HEK293T (cell line): Measurements from ENCODE around the gene DLST.

ENCODE experiments used
- CTCF ChIA-PET: fragments of 350-600 bp; formaldehyde crosslinking; extraction: SDS; loops from one replicate; lab custom pipeline; 2021; ENCODE audit warnings: antibody characterized with exemption, inconsistent platforms; lab: Yijun Ruan, JAX
- POLR2A ChIA-PET: fragments of 350-600 bp; formaldehyde crosslinking; extraction: SDS; loops from one replicate; lab custom pipeline; 2020; ENCODE audit warnings: antibody characterized with exemption, inconsistent platforms; lab: Yijun Ruan, JAX
- DNase-seq: peaks from one replicate; pipeline ENCODE4 v3.0.0; 2012; ENCODE audit warnings: mixed read lengths; ENCODE audit errors: extremely low spot score
- ARNT ChIP-seq: fragments of 450-650 bp; IDR thresholded peaks from 2 replicates; pipeline ENCODE4 v1.6.1; 2017; ENCODE audit warnings: mild to moderate bottlenecking
- BHLHE40 ChIP-seq: fragments of 450-650 bp; IDR thresholded peaks from 2 replicates; pipeline ENCODE4 v1.6.1; 2016; ENCODE audit warnings: mild to moderate bottlenecking, moderate library complexity, borderline replicate concordance
- CTBP1 ChIP-seq: fragments of 450-650 bp; IDR thresholded peaks from 2 replicates; pipeline ENCODE4 v1.6.1; 2016; ENCODE audit warnings: borderline replicate concordance
- ELF4 ChIP-seq: fragments of 450-650 bp; IDR thresholded peaks from 2 replicates; pipeline ENCODE4 v1.6.1; 2017; ENCODE audit warnings: antibody characterized with exemption
- FOXA1 ChIP-seq: fragments of 450-650 bp; IDR thresholded peaks from 2 replicates; pipeline ENCODE4 v1.6.1; 2016; ENCODE audit warnings: mild to moderate bottlenecking
- FOXK2 ChIP-seq: fragments of 450-650 bp; IDR thresholded peaks from 2 replicates; pipeline ENCODE4 v1.6.1; 2016; ENCODE audit warnings: mild to moderate bottlenecking
- FOXM1 ChIP-seq: fragments of 450-650 bp; IDR thresholded peaks from 2 replicates; pipeline ENCODE4 v1.6.1; 2017; ENCODE audit warnings: mild to moderate bottlenecking, borderline replicate concordance
- HDGF ChIP-seq: fragments of 450-650 bp; IDR thresholded peaks from 2 replicates; pipeline ENCODE4 v1.6.1; 2017; ENCODE audit warnings: antibody characterized with exemption, borderline replicate concordance
- L3MBTL2 ChIP-seq: fragments of 450-650 bp; conservative IDR thresholded peaks from 2 replicates; pipeline ENCODE4 v1.6.1; 2016; ENCODE audit warnings: mild to moderate bottlenecking
- LEF1 ChIP-seq: fragments of 450-650 bp; IDR thresholded peaks from 2 replicates; pipeline ENCODE4 v1.6.1; 2017; ENCODE audit warnings: mild to moderate bottlenecking, borderline replicate concordance
- NFRKB ChIP-seq: fragments of 450-650 bp; IDR thresholded peaks from 2 replicates; pipeline ENCODE4 v1.6.1; 2016; ENCODE audit warnings: mild to moderate bottlenecking, moderate library complexity
- PKNOX1 ChIP-seq: fragments of 450-650 bp; IDR thresholded peaks from 2 replicates; pipeline ENCODE4 v1.6.1; 2016
- SP1 ChIP-seq: fragments of 450-650 bp; IDR thresholded peaks from 2 replicates; pipeline ENCODE4 v1.6.1; 2017
- SUZ12 ChIP-seq: fragments of 450-650 bp; IDR thresholded peaks from 2 replicates; pipeline ENCODE4 v1.6.1; 2016; ENCODE audit warnings: mild to moderate bottlenecking
- TARDBP ChIP-seq: fragments of 450-650 bp; IDR thresholded peaks from 2 replicates; pipeline ENCODE4 v1.6.1; 2016
- ZNF384 ChIP-seq: fragments of 450-650 bp; IDR thresholded peaks from 2 replicates; pipeline ENCODE4 v1.6.1; 2016

Gene DLST

DNA sequence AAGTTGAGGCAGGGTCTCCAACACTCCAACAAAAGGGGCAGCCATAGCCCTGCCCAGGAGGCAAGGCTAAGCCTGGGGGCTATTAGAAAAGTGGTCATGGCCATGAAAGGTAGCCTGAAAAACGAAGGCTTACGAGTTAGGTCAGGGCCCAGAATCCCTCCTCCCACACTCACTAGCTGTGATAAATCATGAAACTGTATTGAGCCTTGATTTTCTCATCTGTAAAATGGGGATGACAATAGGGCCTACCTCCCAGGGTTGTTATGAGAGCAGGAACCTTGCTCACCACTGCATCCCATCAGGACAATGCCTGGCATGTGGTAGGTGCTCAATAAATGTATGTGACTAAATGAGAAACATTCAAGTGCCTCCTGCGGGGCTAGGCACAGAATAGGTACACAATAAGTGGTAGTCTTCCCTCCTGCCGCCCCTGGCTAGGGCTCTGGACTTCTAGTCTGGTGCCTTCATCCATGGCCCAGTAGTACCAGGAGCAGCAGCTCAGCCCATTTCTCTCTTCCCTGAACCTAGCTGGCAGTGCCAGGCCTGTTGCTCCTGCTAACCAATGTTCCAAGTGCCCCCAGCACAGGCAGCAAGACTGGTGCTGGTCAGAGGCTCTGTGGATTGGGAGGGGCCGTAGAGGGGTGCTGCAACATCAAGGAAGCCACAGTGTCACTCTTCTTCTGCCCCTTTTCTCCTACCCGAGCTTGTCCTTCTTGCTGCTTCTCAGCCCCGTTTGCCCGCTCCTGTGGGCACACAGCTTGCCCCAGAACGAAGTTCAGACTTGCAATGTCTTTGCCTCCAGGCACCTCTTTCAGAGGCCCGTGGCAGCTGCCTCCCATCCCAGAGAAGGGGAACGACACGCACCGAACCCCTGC is 65.9 kb downstream of the DLST start:
- ChIA-PET CTCF (interaction anchor here (0.7 to 1.6 kb wide), 3 partner anchors 25 to 717 kb away, joined by 3 to 4 read pairs (median 3); partner anchors contain the start of genes RPS6KL1 and ZC2HC1C), POLR2A (interaction anchor here (0.7 kb wide), 1 partner anchor 18 kb away, joined by 3 read pairs; no protein-coding TSS in a partner anchor)
- TF ChIP-seq L3MBTL2 = no peak
- TF ChIP-seq LEF1 = no peak
- no peak for TF ChIP-seq ARNT
- no peak for TF ChIP-seq ZNF384
- TF ChIP-seq ELF4 = no peak
- no peak for TF ChIP-seq PKNOX1
- TF ChIP-seq SUZ12 = no peak
- TF ChIP-seq TARDBP = no peak
- DNase-seq = no peak

DNA sequence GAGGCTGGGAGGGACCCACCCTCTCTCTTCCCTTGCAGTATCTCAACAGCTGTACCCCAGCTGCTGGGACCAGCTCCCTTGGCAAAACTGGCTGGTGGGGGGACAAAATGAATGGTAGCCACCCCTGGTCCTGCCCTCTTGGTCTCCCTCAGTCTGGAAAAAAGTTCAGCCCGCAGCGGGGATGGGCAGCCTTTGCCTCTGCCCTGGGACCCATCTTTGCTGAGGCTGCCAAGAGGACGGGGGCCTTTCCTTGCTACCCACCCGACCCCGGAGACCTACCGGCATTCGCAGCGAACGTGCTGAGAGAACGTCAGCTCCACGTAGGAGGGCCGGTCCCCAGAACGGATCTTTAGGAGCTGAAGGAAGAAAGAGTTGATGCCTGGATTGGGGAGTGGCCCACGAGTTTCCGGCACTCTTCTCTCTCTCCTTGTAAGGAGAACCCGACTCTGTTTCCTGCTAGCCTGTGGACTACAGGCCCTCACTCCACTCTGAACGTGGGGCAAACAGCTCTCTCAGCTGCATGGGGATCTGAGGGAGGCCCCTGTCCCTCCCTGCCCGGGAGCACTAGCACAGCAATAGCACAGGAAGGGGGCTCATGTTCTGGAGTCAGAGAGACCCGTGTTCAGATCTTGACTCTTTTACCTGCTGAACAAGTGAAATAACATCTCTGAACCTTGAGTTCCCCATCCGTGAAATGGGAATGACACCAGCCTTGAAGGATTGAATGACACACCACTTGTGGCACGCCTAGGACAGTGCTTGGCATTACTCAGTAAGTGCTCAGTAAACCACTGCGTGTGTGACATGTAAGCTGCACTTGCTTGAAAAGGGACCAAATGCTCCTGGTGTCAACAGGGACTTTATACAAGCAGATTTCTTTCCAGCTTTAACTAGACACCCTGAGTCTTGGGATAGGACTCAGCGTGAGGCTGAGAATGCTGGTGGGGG is 66.8 kb downstream of the DLST start:
- no peak for DNase-seq
- ChIA-PET POLR2A (interaction anchor here (0.7 kb wide), 1 partner anchor 17 kb away, joined by 3 read pairs; no protein-coding TSS in a partner anchor), CTCF (interaction anchor here (0.9 to 1.6 kb wide), 2 partner anchors 26 to 121 kb away, joined by 3 to 4 read pairs; partner anchors contain the start of genes RPS6KL1 and ZC2HC1C)
- TF ChIP-seq ARNT = no peak
- no peak for TF ChIP-seq L3MBTL2
- no peak for TF ChIP-seq PKNOX1
- TF ChIP-seq HDGF = no peak
- no peak for TF ChIP-seq ELF4
- no peak for TF ChIP-seq BHLHE40
- TF ChIP-seq FOXK2 = no peak
- TF ChIP-seq LEF1 = no peak
- no peak for TF ChIP-seq FOXA1
- no peak for TF ChIP-seq ZNF384
- no peak for TF ChIP-seq FOXM1
- TF ChIP-seq TARDBP = no peak
- no peak for TF ChIP-seq CTBP1
- no peak for TF ChIP-seq NFRKB
- no peak for TF ChIP-seq SP1
- no peak for TF ChIP-seq SUZ12

- ChIA-PET POLR2A (no interaction called here), CTCF (interaction anchor here (0.6 to 0.9 kb wide), 2 partner anchors 139 to 175 kb away, joined by 3 to 4 read pairs; no protein-coding TSS in a partner anchor)
- DNase-seq = no peak
- TF ChIP-seq ARNT (no peak), BHLHE40 (no peak), TARDBP (no peak), CTBP1 (no peak), FOXM1 (no peak), PKNOX1 (no peak), FOXK2 (no peak), NFRKB (no peak), FOXA1 (no peak), HDGF (no peak), ELF4 (no peak), SUZ12 (no peak), L3MBTL2 (no peak), SP1 (no peak), ZNF384 (no peak)
Observed at GRCh38 chr14:74949191-74949601, 67.5 kb downstream of the DLST start.

DNA sequence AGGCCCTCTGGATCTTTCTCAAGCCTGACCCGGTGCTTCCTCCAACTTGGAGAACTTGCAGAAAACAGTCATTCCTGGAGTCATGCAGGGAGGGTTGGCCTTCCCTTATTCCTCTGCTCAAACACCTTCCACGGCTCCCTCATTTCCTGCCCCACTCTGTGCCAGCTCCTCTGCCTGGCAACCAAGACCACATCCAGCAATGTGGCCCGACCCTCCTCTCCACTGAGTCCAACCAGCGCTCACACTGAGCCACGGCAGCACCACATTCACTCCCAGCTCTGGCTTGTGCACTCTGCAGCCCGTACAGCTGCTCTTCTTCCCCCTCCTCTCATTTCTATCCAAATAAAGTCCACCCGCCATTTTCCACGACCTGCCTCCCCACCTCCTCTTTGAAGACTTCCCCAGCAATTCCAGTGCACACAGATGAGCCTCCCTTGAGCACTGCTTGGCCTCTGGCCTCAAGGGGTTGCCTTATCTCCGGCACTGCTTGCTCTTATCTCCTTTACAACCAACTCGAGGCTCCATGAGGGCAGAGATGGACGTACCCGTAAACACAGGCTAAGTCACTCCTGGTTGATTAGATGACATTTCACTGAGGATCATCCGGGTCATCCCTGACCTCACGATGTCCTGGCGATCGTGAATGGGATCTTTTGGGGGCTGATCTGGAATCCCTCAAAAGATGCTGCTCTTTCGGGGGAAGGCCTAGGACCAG is 68.3 kb downstream of the DLST start:
- no peak for TF ChIP-seq ZNF384
- ChIA-PET POLR2A (no interaction called here), CTCF (interaction anchor here (0.9 kb wide), 1 partner anchor 138 kb away, joined by 3 read pairs; no protein-coding TSS in a partner anchor)
- no peak for DNase-seq

GRCh38 chr14:74950795-74951442 is 69.2 kb downstream of the DLST start:
- peak; percentile 46 for DNase-seq
- TF ChIP-seq HDGF (no peak), ARNT (no peak), FOXA1 (no peak), ZNF384 (no peak), ELF4 (no peak), NFRKB (no peak)
- POLR2A ChIA-PET = interaction anchor here (0.7 to 1.4 kb wide), 2 partner anchors 19 to 53 kb away, joined by 3 to 4 read pairs; no protein-coding TSS in a partner anchor
- CTCF ChIA-PET = interaction anchor here (0.7 kb wide), 1 partner anchor 25 kb away, joined by 3 read pairs; no protein-coding TSS in a partner anchor
